Hepatocyte (in vitro differentiated cells): ENCODE measurements around the gene EXTL1. TPM values are rescaled to one million over a fixed set of nuclear protein-coding genes. Genes with fewer than 3 reads are reported as not detected.
"Not testable (repeated sequence)": the region's sequence is repeated elsewhere in the genome, so short reads cannot be mapped to it uniquely, and the experiment has no call there.

ENCODE experiments used
- DNase-seq: peaks from one replicate; pipeline ENCODE4 v3.0.0-alpha.2; 2016; ENCODE audit warnings: low spot score
- H2AFZ ChIP-seq: fragments of 200-600 bp; sonication (generic); 2 replicates; pipeline ENCODE4 v1.6.0; 2016; ENCODE audit warnings: antibody characterized with exemption, mild to moderate bottlenecking
- H3K27ac ChIP-seq: fragments of 200-600 bp; sonication (generic); 2 replicates; pipeline ENCODE4 v1.5.1; 2016; ENCODE audit warnings: mild to moderate bottlenecking
- H3K27me3 ChIP-seq: fragments of 200-600 bp; sonication (generic); 2 replicates; pipeline ENCODE4 v1.6.1; 2016
- H3K36me3 ChIP-seq: fragments of 200-600 bp; sonication (generic); replicated peaks from 2 replicates; pipeline ENCODE4 v1.5.1; 2016; ENCODE audit warnings: low read depth; ENCODE audit not compliant: insufficient read depth
- H3K4me1 ChIP-seq: fragments of 200-600 bp; sonication (generic); 2 replicates; pipeline ENCODE4 v1.5.1; 2016; ENCODE audit warnings: mild to moderate bottlenecking, moderate library complexity; ENCODE audit not compliant: insufficient read depth
- H3K4me2 ChIP-seq: fragments of 200-600 bp; sonication (generic); 2 replicates; pipeline ENCODE4 v1.6.0; 2016
- H3K4me3 ChIP-seq: fragments of 200-600 bp; sonication (generic); 2 replicates; pipeline ENCODE4 v1.5.1; 2016; ENCODE audit warnings: mild to moderate bottlenecking
- H3K79me2 ChIP-seq: fragments of 200-600 bp; sonication (generic); 2 replicates; pipeline ENCODE4 v1.6.0; 2017; ENCODE audit warnings: mild to moderate bottlenecking
- H3K9me2 ChIP-seq: fragments of 200-600 bp; sonication (generic); replicated peaks from 2 replicates; pipeline ENCODE4 v1.6.0; 2017; ENCODE audit warnings: mild to moderate bottlenecking; ENCODE audit not compliant: insufficient read depth
- H3K9me3 ChIP-seq: fragments of 200-600 bp; sonication (generic); 2 replicates; pipeline ENCODE4 v1.5.1; 2016; ENCODE audit warnings: low read depth, mild to moderate bottlenecking
- H4K20me1 ChIP-seq: fragments of 200-600 bp; sonication (generic); 2 replicates; pipeline ENCODE4 v1.6.0; 2016; ENCODE audit warnings: mild to moderate bottlenecking; ENCODE audit not compliant: insufficient read depth, poor library complexity, severe bottlenecking
- EZH2 ChIP-seq: fragments of 200-600 bp; sonication (generic); IDR thresholded peaks from 2 replicates; pipeline ENCODE4 v1.6.1; 2016; ENCODE audit warnings: antibody characterized with exemption, mild to moderate bottlenecking, borderline replicate concordance
- EZH2phosphoT487 ChIP-seq: fragments of 200-600 bp; sonication (generic); IDR thresholded peaks from one replicate; pipeline ENCODE4 v1.6.1; 2018; ENCODE audit warnings: antibody characterized with exemption, mild to moderate bottlenecking, low read depth, moderate library complexity; ENCODE audit not compliant: unreplicated experiment, severe bottlenecking
- WGBS: methylation state at CpG from one replicate; pipeline ENCODE4 v1.1.6; 2016; ENCODE audit warnings: low lambda C conversion rate; ENCODE audit errors: missing lambda C conversion rate; 5-methylcytosine and 5-hydroxymethylcytosine counted together
- polyA plus RNA-seq: library from polyadenylated mRNA; unstranded; fragments of >200 nt; fragmentation: Nextera tagmentation; extraction: Ambion mirVana; gene quantifications from 2 replicates; pipeline ENCODE4 v1.2.1, GENCODE V29; 2016
- total RNA-seq: library from RNA; depleted of rRNA; stranded (reverse); fragments of >200 nt; gene quantifications from 2 replicates; pipeline ENCODE4 v1.2.3, GENCODE V29; 2014
- TF ChIP-seq, protein P1 (sequence below): fragments of 200-600 bp; sonication (generic); IDR thresholded peaks from 2 replicates; pipeline ENCODE4 v1.5.1; 2016; ENCODE audit warnings: antibody characterized with exemption, mild to moderate bottlenecking; ENCODE audit not compliant: poor library complexity

EXTL1 gene
- total and polyA plus RNA-seq, 2 experiments from 2014 or later = 0.17 to 1.3 TPM

DNA sequence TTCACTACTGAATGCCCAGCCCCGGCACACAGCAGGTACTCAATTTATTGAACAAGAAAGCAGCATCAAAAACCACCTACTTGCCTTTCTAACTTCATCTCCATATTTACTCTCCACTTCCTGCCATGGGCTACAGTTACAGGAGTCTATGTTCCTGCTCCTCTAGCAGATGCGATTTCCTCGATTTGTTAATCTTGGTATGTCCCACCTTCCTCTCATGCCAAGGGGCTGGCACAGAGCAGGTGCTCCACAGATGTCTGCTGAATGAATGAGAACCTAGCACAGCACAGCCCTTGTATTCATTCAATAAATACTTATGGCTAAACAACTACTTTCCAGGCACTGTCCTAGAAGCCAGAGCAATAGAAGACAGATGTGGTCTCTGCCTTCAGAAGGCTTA, 35.9 kb upstream of the EXTL1 start:
- Histone ChIP-seq H3K27ac (no peak overlapping the region), H4K20me1 (no peaks in the 10 kb centered on the region), H2AFZ (no peak overlapping the region), H3K36me3 (no peaks in the 10 kb centered on the region), H3K4me1 (no peaks in the 10 kb centered on the region), H3K79me2 (no peaks in the 10 kb centered on the region), H3K27me3 (no peaks in the 10 kb centered on the region), H3K9me3 (no peaks in the 10 kb centered on the region), H3K4me3 (no peak overlapping the region), H3K4me2 (no peak overlapping the region), H3K9me2 (no peaks in the 10 kb centered on the region)
- DNase-seq = no peak
- TF ChIP-seq EZH2phosphoT487 (no peak), EZH2 (no peak)
- TF ChIP-seq, protein P1, sequence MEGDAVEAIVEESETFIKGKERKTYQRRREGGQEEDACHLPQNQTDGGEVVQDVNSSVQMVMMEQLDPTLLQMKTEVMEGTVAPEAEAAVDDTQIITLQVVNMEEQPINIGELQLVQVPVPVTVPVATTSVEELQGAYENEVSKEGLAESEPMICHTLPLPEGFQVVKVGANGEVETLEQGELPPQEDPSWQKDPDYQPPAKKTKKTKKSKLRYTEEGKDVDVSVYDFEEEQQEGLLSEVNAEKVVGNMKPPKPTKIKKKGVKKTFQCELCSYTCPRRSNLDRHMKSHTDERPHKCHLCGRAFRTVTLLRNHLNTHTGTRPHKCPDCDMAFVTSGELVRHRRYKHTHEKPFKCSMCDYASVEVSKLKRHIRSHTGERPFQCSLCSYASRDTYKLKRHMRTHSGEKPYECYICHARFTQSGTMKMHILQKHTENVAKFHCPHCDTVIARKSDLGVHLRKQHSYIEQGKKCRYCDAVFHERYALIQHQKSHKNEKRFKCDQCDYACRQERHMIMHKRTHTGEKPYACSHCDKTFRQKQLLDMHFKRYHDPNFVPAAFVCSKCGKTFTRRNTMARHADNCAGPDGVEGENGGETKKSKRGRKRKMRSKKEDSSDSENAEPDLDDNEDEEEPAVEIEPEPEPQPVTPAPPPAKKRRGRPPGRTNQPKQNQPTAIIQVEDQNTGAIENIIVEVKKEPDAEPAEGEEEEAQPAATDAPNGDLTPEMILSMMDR = no peak
- WGBS = 98% methylated on average over 3 of the region's 3 CpGs

DNA sequence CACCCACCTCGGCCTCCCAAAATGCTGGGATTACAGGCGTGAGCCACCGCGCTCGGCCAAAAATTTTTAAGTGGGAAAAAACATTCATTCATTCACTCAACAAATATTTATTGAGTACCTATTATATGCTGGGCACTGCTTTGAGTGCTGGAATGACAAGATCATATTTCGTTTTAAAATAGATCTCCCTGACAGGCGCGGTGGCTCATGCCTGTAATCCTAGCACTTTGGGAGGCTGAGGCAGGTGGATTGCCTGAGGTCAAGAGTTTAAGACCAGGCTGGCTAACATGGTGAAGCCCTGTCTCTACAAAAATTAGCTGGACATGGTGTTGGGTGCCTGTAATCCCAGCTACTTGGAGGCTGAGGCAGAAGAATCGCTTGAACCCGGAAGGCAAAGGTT, 34.8 kb upstream of the EXTL1 start:
- not testable (repeated sequence) for H3K4me1 ChIP-seq, H3K79me2 ChIP-seq
- 98% methylated on average over 10 of the region's 10 CpGs for WGBS

DNA sequence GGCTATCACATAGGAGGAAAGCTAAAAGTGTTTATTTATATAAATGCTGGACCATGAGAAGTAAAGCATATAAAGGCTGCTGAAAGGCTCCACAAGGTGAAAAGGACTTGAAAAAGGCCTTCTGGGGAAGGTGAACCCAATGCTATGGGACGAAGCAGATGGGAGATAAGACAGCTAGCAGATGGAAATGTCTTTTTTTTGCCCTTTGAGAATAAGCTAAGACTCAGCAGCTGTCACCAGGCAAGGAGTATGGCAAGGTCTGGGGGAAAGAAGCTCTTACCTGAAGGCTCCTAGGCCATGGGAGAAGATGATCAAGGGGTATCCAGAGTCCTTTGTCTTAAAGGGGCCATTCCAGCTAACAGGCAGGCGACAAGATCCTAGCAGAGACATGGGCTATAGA, 33.6 kb upstream of the EXTL1 start:
- Histone ChIP-seq H3K9me2 (no peaks in the 10 kb centered on the region), H4K20me1 (no peaks in the 10 kb centered on the region), H3K4me1 (no peaks in the 10 kb centered on the region), H3K27me3 (no peaks in the 10 kb centered on the region), H3K9me3 (no peaks in the 10 kb centered on the region), H3K4me3 (no peak overlapping the region), H3K27ac (no peak overlapping the region), H2AFZ (no peak overlapping the region), H3K79me2 (peaks cover 7% of the 10 kb centered on the region), H3K4me2 (no peak overlapping the region), H3K36me3 (no peaks in the 10 kb centered on the region)
- no peak for DNase-seq
- no peak for TF ChIP-seq EZH2phosphoT487
- TF ChIP-seq EZH2 = no peak
- TF ChIP-seq, protein P1 = no peak
- 95% methylated on average over 2 of the region's 2 CpGs for WGBS

More for the DNA sequence above, 34.8 kb upstream of the EXTL1 start:
- H4K20me1 ChIP-seq, H3K27me3 ChIP-seq, H3K36me3 ChIP-seq, H3K9me2 ChIP-seq, H3K4me3 ChIP-seq, H2AFZ ChIP-seq, H3K27ac ChIP-seq, H3K9me3 ChIP-seq, H3K4me2 ChIP-seq, DNase-seq: not testable (repeated sequence)

DNA sequence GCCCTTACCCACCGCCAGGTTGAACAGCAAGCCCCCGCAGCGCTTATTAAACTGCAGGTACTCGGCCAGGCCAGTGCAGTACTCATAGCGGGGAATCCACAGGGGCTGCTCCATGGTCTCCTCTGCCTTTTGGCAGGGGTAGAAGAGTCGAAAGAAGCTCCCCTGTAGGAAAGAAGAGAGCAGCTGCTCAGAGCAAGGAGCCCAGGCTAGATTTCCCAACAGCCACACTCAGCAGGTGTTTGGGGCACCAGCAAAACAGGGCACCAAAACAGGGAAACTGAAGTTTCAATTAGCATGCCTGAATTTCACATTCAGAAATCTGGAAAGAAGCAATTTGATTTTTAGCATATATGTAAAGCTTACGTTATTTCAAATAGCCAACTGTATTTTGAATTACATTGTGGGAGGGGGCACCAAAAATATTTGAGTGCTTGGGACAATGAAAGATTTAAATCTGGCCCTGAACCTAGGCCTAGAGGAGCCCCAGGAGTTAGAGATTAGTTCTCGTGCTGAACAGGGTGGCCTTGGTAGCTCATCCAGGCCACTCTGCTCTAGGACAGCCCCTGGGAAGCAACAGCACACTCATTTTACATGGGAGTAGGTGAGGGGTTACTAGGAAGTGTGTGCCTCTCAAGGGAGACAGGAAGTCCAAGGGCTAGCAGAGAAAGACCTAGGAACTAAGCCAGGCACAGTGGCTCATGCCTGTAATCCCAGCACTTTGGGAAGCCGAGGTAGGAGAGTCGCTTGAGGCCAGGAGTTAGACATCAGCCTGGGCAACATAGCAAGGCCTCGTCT, 31.9 kb upstream of the EXTL1 start:
- Histone ChIP-seq H3K4me1 (no peaks in the 10 kb centered on the region), H3K9me3 (no peaks in the 10 kb centered on the region), H3K79me2 (peaks cover 8% of the 10 kb centered on the region), H2AFZ (no peak overlapping the region), H3K36me3 (no peaks in the 10 kb centered on the region), H3K27ac (no peak overlapping the region), H4K20me1 (no peaks in the 10 kb centered on the region), H3K27me3 (no peaks in the 10 kb centered on the region), H3K9me2 (no peaks in the 10 kb centered on the region), H3K4me3 (no peak overlapping the region), H3K4me2 (no peak overlapping the region)
- 91% methylated on average over 11 of the region's 11 CpGs for WGBS
- no peak for DNase-seq
- no peak for TF ChIP-seq EZH2phosphoT487
- TF ChIP-seq, protein P1 = no peak
- no peak for TF ChIP-seq EZH2
